NOMO-1 treated with dmso at 0.1 percent for 144 hours (cell line): Measurements from ENCODE around the gene CBFA2T3.
A peak's percentile ranks its signal among the peaks of the same experiment; 100 is the strongest.

Source experiments
- DNase-seq: peaks from one replicate; lab custom pipeline; 2025; ENCODE audit not compliant: unreplicated experiment; lab: John Stamatoyannopoulos, UW

Gene CBFA2T3

DNA sequence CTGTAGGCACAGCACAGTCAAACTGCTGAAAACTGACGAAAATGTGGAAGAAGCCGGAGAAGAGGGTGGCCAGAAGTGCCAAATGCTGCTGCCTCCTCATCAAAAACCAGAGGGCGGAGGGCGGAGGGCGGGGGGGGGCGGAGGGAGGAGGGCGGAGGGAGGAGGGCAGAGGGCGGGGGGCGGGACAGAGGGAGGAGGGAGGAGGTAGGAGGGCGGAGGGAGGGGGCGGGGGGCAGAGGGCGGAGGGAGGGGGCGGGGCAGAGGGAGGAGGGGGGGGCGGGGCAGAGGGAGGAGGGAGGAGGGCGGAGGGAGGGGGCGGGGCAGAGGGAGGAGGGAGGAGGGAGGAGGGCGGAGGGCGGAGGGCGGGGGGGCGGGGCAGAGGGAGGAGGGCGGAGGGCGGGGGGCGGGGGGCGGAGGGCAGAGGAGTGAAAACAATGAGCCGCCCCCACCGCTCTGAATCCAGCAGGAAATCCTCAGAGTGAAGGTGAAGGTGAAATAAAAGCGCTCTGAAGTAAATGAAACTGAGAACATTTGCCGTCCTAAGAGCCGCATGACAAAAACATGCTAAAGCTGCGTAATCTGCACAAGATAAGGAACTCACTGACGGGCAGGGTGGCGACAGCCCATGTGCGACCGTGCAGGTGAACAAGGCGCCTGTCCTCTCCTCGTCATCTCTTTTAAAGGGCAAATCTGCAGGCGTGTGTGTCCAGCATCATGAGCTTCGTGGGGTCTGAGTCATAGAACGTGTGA lies 22.6 kb upstream of the CBFA2T3 start:
- DNase-seq, result no peak

DNA sequence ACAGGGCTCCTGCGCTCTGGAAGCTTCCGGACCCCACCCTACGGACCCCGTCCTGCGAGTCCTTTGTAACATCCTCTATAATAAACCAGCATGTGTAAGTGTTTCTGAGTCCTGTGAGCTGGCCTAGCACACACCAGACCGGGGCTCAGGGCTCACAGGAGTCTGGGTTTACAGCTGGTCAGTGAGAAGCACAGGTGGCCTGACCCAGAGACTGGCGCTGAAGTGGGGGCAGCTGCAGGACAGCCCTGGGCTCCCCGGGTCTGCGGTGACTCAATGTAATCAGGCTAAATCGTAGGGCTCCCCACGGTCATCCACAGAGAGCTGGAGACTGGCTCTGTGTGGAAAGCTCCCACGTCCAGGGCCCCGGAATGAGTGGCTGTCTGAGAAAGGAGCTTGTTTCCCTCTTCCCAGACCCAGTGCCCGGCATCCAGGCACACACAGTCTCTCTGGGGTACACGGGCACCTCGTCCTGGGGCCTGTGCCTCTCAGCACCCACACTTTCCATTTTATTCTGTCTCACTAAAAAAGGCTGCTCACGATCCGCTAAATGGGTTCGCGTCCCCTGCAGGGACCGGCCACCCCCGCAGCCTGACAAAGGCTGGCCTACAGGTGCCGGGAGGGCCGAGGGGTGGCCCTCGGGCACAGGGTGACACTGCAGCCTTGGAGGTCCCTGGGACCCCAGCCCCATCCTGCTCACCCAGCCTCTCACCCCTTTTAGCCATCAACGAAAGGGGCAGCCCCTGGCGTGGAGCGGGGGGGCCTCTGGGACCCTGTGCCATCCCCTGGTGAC lies 18.9 kb upstream of the CBFA2T3 start:
- no peak for DNase-seq

DNA sequence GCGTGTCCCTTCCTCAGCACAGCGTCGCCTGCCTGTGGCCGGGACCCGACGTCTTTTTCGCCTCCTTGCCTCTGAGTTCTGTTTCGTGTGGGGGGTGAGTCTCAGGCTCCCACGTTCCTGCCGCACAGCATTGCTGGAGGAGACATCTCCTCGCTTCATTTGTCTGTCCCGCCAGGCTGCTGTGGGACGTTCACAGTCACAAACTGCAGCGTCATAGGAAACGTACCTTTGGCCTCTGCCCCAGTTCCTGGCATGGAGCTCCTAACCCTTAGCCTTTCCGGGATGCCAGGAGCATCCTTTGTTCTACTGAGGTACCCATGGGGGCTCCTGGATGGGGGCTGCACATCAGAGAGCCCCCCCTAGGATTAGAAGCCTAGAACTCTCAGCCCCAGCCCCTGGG lies 18.2 kb upstream of the CBFA2T3 start:
- no peak for DNase-seq

DNA sequence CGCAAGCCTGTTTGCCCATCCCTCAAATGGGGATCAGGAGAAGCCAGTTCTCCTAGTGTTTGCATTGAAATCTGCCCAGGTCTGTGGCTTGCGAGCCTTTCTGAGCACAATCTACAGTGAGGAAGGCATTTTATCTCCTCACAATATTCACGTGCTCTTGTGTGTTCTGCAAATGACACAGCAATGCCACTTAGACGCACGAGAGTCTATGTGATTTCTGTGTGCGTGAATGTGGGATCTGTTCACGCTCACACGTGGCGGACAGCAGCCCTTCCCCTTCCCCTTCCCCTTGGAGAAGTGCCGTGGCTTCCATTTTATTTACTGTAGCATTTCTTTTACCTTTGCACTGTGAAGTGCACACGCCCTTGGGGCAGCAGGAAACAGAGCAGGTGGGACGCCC lies 17.7 kb upstream of the CBFA2T3 start:
- no peak for DNase-seq

DNA sequence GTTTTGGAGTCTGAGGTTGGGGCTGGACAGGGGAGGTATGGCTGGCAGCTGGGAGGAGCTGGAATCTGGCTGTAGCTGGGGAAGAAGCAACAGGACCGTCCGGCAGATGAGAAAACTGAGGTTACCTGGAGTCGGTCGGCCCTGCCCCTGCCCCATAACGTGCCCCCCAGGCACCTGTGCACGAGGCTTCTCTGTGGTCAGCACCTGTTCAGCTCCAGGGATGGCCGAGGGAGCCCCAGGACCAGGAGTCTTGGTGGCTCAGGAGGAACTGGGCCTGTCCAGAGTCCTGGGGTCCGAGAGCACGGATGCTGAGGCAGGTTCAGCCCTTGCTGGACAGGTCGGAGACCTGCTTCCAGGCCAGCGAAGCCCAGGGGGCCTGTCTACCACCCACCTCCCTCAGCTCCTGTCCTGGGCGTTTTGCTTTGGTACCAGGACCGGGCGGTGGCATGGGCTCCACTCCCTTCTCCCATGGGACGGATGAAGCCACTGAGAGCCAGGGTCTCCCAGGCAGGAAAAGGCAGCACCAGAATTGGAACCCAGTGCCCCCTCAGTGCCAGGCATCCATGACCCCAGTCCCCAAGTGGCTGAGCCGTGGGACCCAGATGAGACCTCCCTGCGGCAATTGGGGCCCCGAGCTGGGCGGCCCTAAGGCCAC lies 17.1 kb upstream of the CBFA2T3 start:
- no peak for DNase-seq

DNA sequence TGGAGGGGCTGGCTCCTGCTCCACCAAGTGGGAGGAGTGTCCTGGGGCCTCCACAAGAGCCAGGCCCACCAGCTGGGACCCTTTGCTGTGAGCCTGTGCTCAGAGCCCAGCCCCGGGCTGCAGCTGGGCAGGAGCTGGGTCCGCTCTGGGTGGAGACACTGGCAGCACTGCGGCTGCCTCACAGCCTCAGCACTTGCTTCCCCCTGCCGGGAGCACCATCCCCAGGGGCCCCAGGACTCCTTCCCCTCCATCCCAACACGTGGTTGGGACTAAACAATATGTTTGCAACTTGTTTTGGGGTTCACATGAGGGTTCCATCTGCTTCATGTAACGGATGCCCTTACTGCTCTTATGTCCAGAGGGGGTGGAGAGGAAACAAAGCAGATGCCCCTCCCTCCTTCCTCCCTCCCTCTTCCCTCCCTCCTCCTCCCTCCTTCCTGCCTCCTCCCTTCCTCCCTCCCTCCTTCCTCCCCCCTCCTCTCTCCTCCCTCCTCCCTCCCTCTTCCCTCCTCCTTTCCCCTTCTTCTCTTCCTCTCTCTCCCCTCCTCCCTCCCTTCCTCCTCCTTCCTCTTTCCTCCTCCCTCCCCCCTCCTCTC lies 16.3 kb upstream of the CBFA2T3 start:
- DNase-seq, result peak; percentile 65

DNA sequence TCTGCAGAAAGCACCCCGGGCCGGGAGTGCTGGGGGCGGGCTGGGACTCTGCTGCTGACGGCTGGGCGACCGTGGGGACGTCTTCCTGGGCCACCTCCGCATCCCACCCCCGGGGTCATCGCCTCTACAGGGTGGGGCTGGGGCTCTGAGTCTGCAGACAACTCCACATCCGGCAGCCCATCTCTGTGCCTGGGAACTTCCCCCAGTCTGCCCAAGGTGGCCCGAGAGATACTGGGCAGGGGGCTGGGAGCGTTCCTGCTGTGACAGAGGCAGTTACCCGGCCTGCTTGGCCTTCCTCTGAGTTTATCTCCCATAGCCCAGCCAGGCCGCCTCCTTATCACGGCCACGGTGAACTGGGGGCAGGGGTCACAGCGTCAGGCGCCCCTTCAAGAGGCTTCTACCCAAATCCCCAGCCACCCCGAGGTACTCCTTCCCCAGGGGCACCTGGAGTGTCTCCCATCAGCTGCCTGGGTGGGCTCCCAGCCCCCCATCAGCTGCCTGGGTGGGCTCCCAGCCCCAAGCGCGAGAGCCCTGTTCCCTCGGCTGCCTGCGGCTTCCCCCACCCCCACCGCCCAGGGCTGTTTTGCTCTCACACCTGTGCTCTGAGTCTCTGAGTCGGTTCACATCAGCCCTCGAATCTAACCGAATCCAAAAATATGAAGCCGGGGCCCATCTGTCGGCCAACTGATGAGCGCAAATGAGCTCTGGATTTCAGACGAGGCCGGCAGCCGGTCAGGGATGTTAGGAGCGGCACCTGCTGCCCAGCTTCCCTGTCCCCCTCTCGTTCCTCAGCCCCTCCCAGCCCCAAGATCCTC lies 15.6 kb upstream of the CBFA2T3 start:
- no peak for DNase-seq

DNA sequence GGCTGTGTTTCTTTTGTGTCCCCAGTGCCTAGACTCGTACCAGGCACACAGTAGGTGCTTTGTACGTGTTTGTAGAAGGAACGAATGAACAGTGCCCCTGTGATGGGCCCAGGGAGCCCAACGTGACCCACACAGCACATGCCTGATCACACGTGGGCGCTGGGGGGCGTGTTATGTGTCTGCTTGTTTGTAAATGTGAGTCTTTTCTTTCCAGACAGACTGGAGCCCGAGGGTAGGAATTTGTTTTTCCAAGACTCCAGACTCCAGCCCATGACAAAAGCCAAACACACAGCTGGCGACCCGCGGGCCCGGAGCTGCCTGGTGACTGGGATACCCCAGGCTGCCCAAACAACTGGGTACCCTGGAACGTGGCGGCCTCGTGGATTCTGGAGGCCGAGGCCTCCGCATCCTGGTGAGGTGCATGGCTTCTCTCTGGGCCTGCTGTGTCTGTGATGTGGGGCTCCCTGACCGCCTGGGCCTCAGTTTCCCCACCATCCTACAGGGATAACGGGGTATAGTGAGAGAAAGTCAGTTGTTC lies 14.9 kb upstream of the CBFA2T3 start:
- no peak for DNase-seq

DNA sequence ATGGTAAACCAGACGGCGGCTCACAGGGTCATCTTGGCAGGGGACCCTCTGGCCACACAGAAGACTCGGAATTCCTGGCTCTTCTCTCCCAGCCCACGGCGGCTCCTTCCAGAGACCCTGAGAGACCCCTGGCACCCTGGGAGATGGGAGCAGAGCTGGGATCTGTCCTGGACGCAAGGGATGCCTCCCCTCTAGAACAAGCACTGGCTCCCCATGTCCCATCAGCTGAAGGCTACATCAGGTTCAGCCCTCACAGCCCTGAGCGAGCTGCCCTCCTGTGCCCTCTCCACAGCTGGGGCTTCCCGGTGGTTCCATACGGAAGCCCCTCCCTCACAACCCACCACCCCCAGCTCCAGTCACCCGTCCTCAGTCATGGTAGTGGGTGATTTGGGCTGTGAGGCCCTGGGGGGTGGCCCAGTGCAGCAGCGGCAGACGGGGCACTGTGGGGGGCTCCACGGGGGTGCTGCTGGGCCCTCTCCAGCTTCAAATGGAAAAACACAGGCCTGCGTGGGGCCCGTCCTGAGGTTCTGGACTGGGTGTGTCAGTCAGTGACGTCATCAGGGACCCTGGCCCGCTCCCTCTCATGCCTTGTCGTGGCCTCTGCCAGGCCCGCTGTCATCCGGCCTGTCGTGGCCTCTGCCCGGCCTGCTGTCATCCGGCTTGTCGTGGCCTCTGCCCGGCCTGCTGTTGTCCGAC lies 13.0 kb upstream of the CBFA2T3 start:
- no peak for DNase-seq

DNA sequence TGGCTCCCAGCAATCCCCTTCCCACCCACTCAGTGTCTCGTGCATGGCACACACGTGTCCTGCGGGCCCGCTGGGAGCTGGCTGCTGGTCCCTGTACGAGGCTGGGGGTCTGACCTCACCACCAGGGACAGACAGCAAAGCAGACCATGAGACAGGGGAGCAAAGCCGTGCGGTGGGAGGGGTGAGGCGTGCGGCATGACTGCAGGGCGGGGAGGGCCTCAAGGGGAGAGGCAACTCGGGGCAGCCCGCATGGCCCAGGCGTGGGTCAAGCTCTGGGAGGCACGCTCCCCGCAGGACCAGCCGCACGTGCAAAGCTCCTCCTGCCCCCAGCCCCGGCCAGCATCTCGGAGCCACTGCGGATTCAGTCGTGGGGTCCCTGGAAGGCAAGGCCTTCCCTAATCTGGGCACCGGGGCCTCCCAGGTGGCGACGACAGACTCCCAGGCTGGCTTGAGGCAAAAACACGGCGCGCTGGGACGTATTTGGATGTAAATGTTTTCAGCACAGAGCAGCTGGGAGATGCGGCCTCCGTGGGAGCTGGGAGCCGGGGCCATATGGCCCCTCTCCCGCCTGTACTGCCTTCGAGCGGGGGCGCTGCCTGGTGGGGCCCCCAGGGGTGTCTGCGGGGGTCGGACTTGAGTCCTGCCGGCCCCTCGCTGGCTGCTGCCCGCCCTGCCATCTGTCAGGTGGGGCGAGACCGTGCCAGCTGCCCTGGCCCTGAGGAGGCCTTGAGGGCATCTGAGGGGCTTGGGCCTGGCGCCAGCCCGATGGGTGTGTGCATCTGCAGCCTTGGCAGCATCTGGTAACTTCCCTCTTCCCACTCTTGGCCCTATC lies 12.2 kb upstream of the CBFA2T3 start:
- no peak for DNase-seq

DNA sequence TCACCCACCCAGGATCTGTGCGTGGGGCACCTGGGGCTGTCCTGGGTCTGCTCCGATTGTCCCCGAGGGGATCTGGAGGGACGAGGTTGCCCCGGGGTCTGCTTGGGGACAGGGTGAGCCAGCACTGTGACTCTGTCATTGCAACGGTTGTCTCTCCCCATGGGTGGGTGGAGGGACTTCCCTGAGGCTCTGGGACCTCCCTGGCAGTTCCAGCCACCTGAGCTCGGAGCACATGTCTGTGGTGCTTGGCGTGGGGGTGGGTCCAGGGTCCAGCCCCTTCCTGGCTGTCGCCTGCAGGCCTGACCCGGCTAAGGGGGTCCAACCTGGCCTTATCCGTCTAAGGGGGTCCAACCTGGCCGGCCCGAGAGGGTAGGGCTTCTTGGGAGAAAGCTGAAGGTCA lies 8.5 kb upstream of the CBFA2T3 start:
- DNase-seq, result no peak

DNA sequence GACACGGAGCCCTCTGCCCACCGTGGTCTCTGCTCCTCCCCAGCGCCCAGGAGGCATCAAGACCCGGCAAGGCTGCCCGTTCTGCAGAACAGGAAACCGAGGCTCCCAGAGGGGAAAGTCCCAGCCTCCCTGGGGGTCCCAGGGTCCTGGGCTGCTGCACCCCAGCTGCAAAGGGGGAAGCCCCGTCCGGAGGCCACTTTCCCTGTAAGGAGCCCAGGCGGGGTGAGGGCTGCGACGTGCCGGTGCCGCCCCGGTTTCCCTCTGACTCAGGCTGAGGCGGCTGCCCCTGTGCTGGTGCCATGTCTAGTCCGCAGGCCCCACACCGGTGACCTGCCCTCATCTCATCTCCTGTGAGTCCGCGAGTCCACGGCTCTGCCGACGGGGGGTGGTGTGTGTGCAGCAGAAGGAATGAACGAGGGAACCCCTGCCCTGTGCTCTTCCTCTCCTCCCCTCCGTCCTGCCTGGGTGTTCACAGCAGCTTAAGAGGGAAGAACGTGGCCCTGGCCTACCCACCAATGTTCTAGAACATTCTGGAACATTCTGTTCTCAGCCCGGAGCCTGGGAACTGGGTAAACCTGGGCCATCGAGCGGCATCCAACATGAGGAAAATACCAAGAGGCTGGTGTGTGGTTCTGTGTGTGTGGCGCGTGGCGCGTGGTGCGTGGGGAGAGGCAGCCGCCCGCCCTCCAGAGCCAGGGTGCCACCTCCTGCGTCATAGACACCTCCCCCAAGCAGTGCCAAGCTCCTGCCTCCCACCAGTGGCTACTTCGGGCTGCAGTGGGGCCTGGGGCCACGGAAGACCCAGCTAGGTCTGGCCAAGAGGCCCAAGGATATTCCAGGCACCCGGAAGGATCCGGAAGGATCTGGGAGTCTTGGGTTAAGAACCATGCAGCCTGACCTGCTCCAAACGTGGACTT lies 7.0 kb upstream of the CBFA2T3 start:
- DNase-seq, result no peak

DNA sequence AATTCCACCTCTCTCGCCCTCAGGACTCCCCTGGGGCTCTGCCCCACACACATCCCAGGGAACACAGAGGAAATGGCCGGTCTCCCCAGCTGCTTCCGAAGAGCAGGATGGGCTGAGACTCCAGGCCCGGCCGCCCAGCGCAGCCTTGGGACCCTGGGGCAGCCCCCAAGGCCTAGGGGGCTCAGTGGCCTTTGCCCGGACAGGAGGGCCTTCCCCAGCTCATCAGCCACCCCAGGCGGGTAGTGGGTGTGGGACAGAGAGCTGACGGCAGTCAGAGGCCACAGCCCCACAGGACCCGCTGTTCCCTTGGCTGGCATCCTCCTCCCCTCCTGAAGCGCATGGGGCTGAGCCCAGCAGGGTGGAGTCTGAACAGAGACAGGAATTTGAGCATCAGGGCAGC lies 6.2 kb upstream of the CBFA2T3 start:
- no peak for DNase-seq

DNA sequence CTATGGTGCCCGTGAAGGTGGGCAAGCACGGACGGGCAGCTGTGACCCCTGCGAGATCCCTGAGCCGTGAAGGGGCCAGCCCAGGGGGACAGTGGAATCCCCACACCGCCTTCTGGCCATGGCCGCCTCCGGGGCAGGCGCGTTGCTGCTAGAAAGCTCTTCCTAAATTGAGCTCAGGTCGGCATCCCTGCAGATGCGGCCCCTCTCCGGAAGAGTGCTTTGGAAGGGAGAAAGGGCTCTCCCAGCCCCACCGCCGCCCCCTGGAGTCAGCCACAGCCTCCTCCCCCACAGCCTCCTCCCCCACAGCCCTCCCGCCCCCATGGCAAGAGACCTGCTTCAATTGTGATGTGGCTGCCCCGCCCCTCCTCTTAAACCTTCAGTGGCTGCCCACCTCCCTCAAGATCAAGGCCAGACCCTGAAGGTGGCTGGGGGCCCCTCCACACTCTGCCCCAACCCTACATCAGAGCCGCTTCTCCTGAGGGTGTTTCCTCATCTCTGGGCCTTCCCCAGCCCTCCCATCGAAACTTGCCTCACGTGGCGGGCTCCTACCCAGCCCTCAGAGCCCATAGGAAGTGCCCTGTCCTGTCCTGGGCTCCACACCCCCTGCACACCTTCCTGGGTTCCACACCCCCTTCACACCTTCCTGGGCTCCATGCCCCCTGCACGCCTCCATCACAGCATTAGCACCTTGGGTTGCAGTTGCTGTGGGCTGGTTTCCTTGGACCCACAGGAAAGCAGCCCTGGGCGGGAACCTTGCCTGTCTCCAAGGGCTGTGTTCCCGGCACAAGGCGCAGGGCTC lies 5.5 kb upstream of the CBFA2T3 start:
- DNase-seq, result no peak

DNA sequence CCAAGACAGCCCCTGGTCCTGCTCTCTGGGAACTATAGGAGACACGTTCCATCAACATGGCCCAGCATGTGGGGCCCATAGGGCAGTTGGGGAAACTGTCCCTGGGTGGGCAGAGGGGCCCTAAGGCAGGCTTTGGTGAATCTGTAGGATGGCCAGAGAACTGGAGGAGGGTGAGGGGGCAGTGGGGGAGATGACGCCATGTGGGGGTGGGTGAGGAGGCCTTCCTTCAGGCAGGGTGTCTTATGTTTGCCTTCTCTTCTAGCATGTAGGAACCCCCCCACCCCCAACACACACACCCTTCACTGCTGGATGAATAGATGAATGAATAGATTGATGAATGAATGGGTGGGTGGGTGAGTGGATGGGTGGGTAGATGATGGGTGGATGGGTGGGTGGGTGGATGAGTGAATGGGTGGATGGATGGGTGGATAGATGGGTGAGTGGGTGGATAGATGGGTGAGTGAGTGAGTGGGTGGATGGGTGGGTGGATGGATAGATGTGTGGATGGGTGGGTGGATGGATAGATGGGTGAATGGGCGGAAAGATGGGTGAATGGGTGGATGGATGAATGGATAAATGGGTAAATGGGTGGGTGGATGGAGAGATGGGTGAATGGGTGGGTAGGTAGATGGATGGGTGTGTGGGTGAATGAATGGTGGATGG lies 2.5 kb upstream of the CBFA2T3 start:
- no peak for DNase-seq

DNA sequence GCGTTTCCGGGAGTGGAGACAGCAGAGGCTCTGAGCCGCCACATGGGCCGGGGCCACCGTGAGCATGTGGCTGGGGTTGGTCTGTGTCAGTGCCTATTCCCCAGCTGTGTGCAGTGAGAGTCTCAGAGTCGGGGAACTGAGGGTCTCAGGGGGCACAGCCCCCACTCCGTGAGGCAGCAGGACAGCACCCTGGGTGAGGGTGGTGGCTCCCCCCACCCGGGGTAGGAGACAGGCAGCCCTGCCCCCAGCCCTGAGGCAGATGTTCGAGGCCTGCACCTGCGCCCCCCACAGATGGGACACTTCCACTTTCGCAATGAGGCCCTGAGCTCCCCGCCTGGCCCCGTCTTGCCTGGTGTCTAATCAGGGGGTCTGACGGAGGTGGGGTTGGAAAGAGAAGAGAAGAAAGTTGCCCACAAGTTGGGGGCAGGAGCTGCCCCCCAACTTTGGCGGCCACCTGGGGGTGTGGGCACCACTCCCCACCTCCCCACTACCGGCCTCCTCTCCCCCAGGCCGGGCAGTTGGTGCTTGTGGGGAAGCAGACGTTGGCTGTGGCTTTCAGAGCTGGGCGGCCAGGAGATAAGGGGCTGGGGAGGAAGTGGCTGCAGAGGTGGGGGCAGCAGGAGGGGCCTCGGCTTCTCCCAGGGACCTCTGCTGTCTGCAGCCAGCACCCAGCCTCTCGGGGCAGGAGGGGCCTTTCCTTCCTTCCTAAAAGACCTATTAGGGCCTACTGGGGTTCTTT lies 1.8 kb upstream of the CBFA2T3 start:
- peak; percentile 75 for DNase-seq
